IMR-90 (cell line): Measurements from ENCODE around the gene ZNF423.

Source experiments
- BHLHE40 ChIP-seq: fragments of 150-350 bp; IDR thresholded peaks from 2 replicates; pipeline ENCODE4 v1.6.1; 2016; ENCODE audit warnings: mild to moderate bottlenecking, low read depth, low read length
- CEBPB ChIP-seq: IDR thresholded peaks from 2 replicates; pipeline ENCODE4 v1.6.1; 2012; ENCODE audit warnings: low read depth, low read length, improper control_type of control experiment
- CHD1 ChIP-seq: IDR thresholded peaks from 2 replicates; pipeline ENCODE4 v1.6.1; 2012; ENCODE audit warnings: low read depth, low read length, improper control_type of control experiment
- FOS ChIP-seq: fragments of 150-350 bp; IDR thresholded peaks from 2 replicates; pipeline ENCODE4 v1.6.1; 2016; ENCODE audit warnings: low read depth, low read length
- MAFK ChIP-seq: IDR thresholded peaks from 2 replicates; pipeline ENCODE4 v1.6.1; 2012; ENCODE audit warnings: low read depth, low read length, improper control_type of control experiment
- MAZ ChIP-seq: IDR thresholded peaks from 2 replicates; pipeline ENCODE4 v1.6.1; 2012; ENCODE audit warnings: low read depth, mild to moderate bottlenecking, low read length, improper control_type of control experiment, moderate library complexity, borderline replicate concordance
- MXI1 ChIP-seq: IDR thresholded peaks from 2 replicates; pipeline ENCODE4 v1.6.1; 2012; ENCODE audit warnings: low read depth, mild to moderate bottlenecking, low read length, moderate library complexity, borderline replicate concordance
- POLR2A ChIP-seq: IDR thresholded peaks from 2 replicates; pipeline ENCODE4 v1.6.1; 2012; ENCODE audit warnings: mild to moderate bottlenecking, low read depth, low read length
- RAD21 ChIP-seq: IDR thresholded peaks from 2 replicates; pipeline ENCODE4 v1.6.1; 2012; ENCODE audit warnings: low read length, improper control_type of control experiment
- RFX5 ChIP-seq: IDR thresholded peaks from 2 replicates; pipeline ENCODE4 v1.8.0; 2012; ENCODE audit warnings: low read depth, mild to moderate bottlenecking, low read length, moderate library complexity
- SMC3 ChIP-seq: fragments of 150-350 bp; IDR thresholded peaks from 2 replicates; pipeline ENCODE4 v1.6.1; 2016; ENCODE audit warnings: low read depth, mild to moderate bottlenecking, antibody characterized with exemption, low read length, moderate library complexity
- TF ChIP-seq, protein P1 (sequence below): conservative IDR thresholded peaks from 2 replicates; pipeline ENCODE4 v1.5.1; 2012; ENCODE audit warnings: mild to moderate bottlenecking, low read depth, low read length, improper control_type of control experiment
- TF ChIP-seq, protein P2 (sequence below): fragments of 150-350 bp; IDR thresholded peaks from 2 replicates; pipeline ENCODE4 v1.6.1; 2016; ENCODE audit warnings: low read depth, mild to moderate bottlenecking, low read length, moderate library complexity, borderline replicate concordance
- TF ChIP-seq, protein P3 (sequence below): fragments of 150-350 bp; IDR thresholded peaks from 2 replicates; pipeline ENCODE4 v1.6.1; 2017; ENCODE audit warnings: mild to moderate bottlenecking, antibody characterized with exemption, low read length, low read depth

DNA sequence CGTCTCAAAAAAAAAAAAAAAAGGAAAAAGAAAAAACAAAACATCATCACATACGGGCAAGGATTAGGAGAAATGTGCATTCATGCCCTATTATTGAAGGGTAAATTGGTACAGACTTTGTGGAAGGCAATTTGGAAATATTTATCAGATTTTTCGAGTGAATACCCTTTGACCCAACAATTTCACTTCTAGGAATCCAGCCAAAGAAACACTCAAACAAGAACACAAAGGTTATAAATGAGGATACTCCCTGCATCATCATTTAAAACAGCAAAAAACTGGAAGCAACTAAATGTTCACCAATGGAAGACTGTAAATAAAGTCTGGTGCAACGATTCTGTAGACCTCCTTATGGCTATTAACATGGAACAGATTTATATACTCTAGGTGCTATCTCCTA lies 12.9 kb downstream of the ZNF423 start:
- no peak for TF ChIP-seq POLR2A
- TF ChIP-seq, protein P1, sequence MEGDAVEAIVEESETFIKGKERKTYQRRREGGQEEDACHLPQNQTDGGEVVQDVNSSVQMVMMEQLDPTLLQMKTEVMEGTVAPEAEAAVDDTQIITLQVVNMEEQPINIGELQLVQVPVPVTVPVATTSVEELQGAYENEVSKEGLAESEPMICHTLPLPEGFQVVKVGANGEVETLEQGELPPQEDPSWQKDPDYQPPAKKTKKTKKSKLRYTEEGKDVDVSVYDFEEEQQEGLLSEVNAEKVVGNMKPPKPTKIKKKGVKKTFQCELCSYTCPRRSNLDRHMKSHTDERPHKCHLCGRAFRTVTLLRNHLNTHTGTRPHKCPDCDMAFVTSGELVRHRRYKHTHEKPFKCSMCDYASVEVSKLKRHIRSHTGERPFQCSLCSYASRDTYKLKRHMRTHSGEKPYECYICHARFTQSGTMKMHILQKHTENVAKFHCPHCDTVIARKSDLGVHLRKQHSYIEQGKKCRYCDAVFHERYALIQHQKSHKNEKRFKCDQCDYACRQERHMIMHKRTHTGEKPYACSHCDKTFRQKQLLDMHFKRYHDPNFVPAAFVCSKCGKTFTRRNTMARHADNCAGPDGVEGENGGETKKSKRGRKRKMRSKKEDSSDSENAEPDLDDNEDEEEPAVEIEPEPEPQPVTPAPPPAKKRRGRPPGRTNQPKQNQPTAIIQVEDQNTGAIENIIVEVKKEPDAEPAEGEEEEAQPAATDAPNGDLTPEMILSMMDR, result no peak
- no peak for TF ChIP-seq RAD21
- no peak for TF ChIP-seq MAZ
- TF ChIP-seq MXI1, result no peak
- TF ChIP-seq CEBPB, result no peak
- TF ChIP-seq, protein P2, sequence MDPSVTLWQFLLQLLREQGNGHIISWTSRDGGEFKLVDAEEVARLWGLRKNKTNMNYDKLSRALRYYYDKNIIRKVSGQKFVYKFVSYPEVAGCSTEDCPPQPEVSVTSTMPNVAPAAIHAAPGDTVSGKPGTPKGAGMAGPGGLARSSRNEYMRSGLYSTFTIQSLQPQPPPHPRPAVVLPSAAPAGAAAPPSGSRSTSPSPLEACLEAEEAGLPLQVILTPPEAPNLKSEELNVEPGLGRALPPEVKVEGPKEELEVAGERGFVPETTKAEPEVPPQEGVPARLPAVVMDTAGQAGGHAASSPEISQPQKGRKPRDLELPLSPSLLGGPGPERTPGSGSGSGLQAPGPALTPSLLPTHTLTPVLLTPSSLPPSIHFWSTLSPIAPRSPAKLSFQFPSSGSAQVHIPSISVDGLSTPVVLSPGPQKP, result no peak
- no peak for TF ChIP-seq FOS
- TF ChIP-seq, protein P3, sequence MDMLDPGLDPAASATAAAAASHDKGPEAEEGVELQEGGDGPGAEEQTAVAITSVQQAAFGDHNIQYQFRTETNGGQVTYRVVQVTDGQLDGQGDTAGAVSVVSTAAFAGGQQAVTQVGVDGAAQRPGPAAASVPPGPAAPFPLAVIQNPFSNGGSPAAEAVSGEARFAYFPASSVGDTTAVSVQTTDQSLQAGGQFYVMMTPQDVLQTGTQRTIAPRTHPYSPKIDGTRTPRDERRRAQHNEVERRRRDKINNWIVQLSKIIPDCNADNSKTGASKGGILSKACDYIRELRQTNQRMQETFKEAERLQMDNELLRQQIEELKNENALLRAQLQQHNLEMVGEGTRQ, result no peak
- no peak for TF ChIP-seq RFX5
- no peak for TF ChIP-seq SMC3
- TF ChIP-seq MAFK, result no peak
- no peak for TF ChIP-seq CHD1
- no peak for TF ChIP-seq BHLHE40
